K562 (cell line): ENCODE data around the gene GTPBP6. TPM values are rescaled to one million over a fixed set of nuclear protein-coding genes. Genes with fewer than 3 reads are reported as not detected.

Experiments
- ESRRA ChIP-seq: fragments of 450-650 bp; IDR thresholded peaks from 2 replicates; pipeline ENCODE4 v1.6.1; 2014; ENCODE audit warnings: low read depth, mild to moderate bottlenecking, moderate library complexity, borderline replicate concordance
- HCFC1 ChIP-seq: IDR thresholded peaks from 2 replicates; pipeline ENCODE4 v1.6.1; 2012; ENCODE audit warnings: low read depth, low read length, improper control_type of control experiment
- HOMEZ ChIP-seq: fragments of 250-450 bp; sonication (Bioruptor Pico); IDR thresholded peaks from 2 replicates; pipeline ENCODE4 v1.4.0; 2020; ENCODE audit warnings: mild to moderate bottlenecking, moderate library complexity
- MYNN ChIP-seq, 2 experiments: sonication (generic); formaldehyde crosslinking in 1 of 2; IDR thresholded peaks; 2 replicates each; pipeline versions ENCODE4 v1.5.0 to v1.6.1; 2016 to 2020; ENCODE audit warnings: antibody characterized with exemption in 1 of 2, missing genetic modification reagents in 1 of 2
- RBM25 ChIP-seq: fragments of 200-400 bp; formaldehyde crosslinking; IDR thresholded peaks from 2 replicates; pipeline ENCODE4 v1.6.1; 2018; ENCODE audit warnings: low read length, low read depth, moderate library complexity; ENCODE audit not compliant: severe bottlenecking
- ZNF140 ChIP-seq: fragments of 250-450 bp; sonication (Bioruptor Pico); IDR thresholded peaks from 2 replicates; pipeline ENCODE4 v1.8.0; 2021; ENCODE audit warnings: moderate library complexity, mild to moderate bottlenecking, inconsistent platforms
- ZNF583 ChIP-seq: fragments of 250-450 bp; sonication (Bioruptor Pico); IDR thresholded peaks from 2 replicates; pipeline ENCODE4 v1.4.0; 2020
- ZNF717 ChIP-seq: fragments of 250-450 bp; sonication (Bioruptor Pico); IDR thresholded peaks from 2 replicates; pipeline ENCODE4 v1.5.0; 2021
- polyA plus RNA-seq, 8 experiments: library from polyadenylated mRNA; depleted of rRNA in 4 of 8; stranded (reverse) in 5 of 8; unstranded in 3 of 8; fragments of >200 nt; fragmentation: Nextera tagmentation in 2 of 8; fragmentation: Illumina TruSeq in 1 of 8; extraction: Ambion mirVana in 2 of 8; extraction: Trizol in 1 of 8; gene quantifications; 2 replicates each; pipeline versions ENCODE4 v1.2.1 to v1.2.3, GENCODE V29; 2011 to 2014; ENCODE audit warnings: inconsistent platforms in 1 of 8, missing spikeins in 1 of 8
- total RNA-seq, 7 experiments: library from RNA; depleted of rRNA in 6 of 7; stranded (reverse); fragments of >200 nt in 6 of 7; fragmentation: Illumina TruSeq in 2 of 7; extraction: Trizol in 2 of 7; gene quantifications; 2 replicates each; pipeline versions ENCODE4 v1.2.1 to v1.2.3, GENCODE V29; 2011 to 2021; ENCODE audit warnings: low replicate concordance in 1 of 7
- TF ChIP-seq, protein P1 (sequence below), 2 experiments: fragments of 450-650 bp in 1 of 2; sonication (generic) in 1 of 2; formaldehyde crosslinking in 1 of 2; IDR thresholded peaks; 2 replicates each; pipeline versions ENCODE4 v1.7.1 to v1.9.0; 2016 to 2022; ENCODE audit warnings: inconsistent platforms in 1 of 2, mild to moderate bottlenecking in 1 of 2, missing genetic modification reagents in 1 of 2

Gene GTPBP6
- total and polyA plus RNA-seq, 9 of the 15 experiments (the other 6 are each of a cell fraction or from before 2014, with no cell fraction given) = 0.24 to 35.2 (median 8.0) TPM

DNA sequence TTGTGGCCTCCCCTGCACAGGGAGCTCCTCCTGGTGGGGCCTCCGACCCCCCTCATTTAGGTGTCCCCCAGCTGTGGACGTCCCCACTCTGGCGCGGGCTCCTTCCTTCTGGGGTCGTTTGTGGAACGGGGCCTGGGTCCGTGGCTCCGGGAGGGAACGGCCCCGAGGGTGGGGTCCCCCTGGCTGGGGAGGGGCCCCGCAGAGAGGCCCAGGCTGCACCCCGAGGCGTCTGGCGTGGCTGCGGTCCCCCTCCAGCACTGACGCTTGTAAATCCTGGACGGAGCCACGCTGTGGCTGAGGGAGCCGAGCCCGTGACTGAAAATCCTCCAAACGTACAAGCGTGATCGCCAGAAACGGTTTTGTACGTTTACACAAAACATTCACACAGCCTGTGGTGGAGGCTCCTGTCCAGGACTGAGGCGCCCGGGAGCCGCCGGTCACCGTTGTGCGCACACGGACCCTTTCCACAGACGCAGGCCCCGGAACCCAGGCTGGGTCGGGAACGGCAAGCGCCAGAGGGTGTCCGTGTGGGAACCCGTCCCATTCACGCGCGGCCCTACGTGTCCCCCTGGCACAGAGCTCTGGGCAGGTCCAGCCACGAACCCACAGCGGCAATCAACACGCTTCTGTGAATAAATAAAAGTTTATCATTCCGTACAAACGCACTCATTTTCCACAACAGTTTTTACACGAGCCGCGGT, 15.2 kb upstream of the GTPBP6 start (continued):
- TF ChIP-seq, protein P1, sequence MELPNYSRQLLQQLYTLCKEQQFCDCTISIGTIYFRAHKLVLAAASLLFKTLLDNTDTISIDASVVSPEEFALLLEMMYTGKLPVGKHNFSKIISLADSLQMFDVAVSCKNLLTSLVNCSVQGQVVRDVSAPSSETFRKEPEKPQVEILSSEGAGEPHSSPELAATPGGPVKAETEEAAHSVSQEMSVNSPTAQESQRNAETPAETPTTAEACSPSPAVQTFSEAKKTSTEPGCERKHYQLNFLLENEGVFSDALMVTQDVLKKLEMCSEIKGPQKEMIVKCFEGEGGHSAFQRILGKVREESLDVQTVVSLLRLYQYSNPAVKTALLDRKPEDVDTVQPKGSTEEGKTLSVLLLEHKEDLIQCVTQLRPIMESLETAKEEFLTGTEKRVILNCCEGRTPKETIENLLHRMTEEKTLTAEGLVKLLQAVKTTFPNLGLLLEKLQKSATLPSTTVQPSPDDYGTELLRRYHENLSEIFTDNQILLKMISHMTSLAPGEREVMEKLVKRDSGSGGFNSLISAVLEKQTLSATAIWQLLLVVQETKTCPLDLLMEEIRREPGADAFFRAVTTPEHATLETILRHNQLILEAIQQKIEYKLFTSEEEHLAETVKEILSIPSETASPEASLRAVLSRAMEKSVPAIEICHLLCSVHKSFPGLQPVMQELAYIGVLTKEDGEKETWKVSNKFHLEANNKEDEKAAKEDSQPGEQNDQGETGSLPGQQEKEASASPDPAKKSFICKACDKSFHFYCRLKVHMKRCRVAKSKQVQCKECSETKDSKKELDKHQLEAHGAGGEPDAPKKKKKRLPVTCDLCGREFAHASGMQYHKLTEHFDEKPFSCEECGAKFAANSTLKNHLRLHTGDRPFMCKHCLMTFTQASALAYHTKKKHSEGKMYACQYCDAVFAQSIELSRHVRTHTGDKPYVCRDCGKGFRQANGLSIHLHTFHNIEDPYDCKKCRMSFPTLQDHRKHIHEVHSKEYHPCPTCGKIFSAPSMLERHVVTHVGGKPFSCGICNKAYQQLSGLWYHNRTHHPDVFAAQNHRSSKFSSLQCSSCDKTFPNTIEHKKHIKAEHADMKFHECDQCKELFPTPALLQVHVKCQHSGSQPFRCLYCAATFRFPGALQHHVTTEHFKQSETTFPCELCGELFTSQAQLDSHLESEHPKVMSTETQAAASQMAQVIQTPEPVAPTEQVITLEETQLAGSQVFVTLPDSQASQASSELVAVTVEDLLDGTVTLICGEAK (IDR thresholded peaks at IDR 0.05) = no peak
- TF ChIP-seq, protein P1 (CRISPR knock-in tag; IDR thresholded peaks at IDR 0.05) = no peak
- TF ChIP-seq MYNN (IDR thresholded peaks at IDR 0.05) (no peak), MYNN (CRISPR knock-in tag; IDR thresholded peaks at IDR 0.05) (no peak), ESRRA (no peak), ZNF583 (CRISPR knock-in tag) (no peak), ZNF140 (CRISPR knock-in tag) (no peak), HOMEZ (CRISPR knock-in tag) (no peak), RBM25 (no peak), HCFC1 (no peak), ZNF717 (CRISPR knock-in tag) (no peak)
